ENCODE data around the gene ACTG1.

DNA sequence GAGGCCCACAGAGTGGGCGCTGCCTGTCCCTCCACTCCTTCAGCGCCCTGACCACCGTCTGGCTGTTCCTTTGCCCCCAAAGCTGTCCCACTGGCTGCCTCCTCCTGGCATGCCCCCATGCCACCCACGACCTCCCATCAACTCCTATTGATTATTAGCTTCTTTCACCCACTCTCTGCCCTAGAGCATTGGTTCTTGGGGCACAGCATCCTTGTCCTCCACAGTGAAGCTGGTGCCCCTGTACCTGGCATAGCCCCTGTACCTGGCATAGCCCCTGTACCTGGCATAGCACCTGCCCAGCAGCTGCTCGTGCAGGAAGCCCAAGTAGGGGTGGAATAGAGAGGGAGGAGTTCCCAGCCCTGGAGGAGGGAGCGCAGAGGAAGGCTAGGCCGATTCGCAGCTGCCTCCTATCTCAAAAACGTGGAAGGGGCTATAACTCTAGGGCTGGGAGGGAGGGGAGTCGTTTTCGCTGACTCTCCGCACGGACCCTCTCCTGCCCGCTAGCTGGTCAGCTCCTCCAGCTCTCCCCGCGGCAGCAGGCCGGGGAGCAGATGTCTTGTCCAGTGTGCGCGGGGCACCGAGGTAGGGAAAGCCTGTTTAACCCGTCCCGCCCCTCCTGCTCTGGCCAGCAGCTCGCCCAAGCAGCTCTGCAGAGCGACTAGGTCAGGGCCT, 5.7 kb upstream of the ACTG1 start:
- TF ChIP-seq, protein P1, sequence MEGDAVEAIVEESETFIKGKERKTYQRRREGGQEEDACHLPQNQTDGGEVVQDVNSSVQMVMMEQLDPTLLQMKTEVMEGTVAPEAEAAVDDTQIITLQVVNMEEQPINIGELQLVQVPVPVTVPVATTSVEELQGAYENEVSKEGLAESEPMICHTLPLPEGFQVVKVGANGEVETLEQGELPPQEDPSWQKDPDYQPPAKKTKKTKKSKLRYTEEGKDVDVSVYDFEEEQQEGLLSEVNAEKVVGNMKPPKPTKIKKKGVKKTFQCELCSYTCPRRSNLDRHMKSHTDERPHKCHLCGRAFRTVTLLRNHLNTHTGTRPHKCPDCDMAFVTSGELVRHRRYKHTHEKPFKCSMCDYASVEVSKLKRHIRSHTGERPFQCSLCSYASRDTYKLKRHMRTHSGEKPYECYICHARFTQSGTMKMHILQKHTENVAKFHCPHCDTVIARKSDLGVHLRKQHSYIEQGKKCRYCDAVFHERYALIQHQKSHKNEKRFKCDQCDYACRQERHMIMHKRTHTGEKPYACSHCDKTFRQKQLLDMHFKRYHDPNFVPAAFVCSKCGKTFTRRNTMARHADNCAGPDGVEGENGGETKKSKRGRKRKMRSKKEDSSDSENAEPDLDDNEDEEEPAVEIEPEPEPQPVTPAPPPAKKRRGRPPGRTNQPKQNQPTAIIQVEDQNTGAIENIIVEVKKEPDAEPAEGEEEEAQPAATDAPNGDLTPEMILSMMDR (CRISPR knock-in tag; IDR thresholded peaks at IDR 0.05), result no peak
- TF ChIP-seq MAFK (conservative IDR thresholded peaks at IDR 0.05 in 1 of 2, IDR thresholded peaks at IDR 0.05 in 1 of 2; ENCODE audit: low read length in 2 of 2) (no peak), NFIC (IDR thresholded peaks at IDR 0.05; ENCODE audit: low read length) (no peak), BHLHE40 (IDR thresholded peaks at IDR 0.05; ENCODE audit: low read length) (no peak)
- TF ChIP-seq, protein P2, sequence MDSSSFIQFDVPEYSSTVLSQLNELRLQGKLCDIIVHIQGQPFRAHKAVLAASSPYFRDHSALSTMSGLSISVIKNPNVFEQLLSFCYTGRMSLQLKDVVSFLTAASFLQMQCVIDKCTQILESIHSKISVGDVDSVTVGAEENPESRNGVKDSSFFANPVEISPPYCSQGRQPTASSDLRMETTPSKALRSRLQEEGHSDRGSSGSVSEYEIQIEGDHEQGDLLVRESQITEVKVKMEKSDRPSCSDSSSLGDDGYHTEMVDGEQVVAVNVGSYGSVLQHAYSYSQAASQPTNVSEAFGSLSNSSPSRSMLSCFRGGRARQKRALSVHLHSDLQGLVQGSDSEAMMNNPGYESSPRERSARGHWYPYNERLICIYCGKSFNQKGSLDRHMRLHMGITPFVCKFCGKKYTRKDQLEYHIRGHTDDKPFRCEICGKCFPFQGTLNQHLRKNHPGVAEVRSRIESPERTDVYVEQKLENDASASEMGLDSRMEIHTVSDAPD (CRISPR knock-in tag; IDR thresholded peaks at IDR 0.05), result no peak
